Smooth muscle cell (in vitro differentiated cells): ENCODE results near the gene CACNA1G. TPM values are rescaled to one million over a fixed set of nuclear protein-coding genes. Genes with fewer than 3 reads are reported as not detected.

ENCODE experiments used
- DNase-seq: peaks from one replicate; lab custom pipeline; 2025; ENCODE audit not compliant: unreplicated experiment; lab: John Stamatoyannopoulos, UW
- H2AFZ ChIP-seq: fragments of 200-600 bp; sonication (generic); 2 replicates; pipeline ENCODE4 v1.6.0; 2016; ENCODE audit warnings: antibody characterized with exemption, low read depth, mild to moderate bottlenecking
- H3F3A ChIP-seq: fragments of 200-600 bp; sonication (generic); 2 replicates; pipeline ENCODE4 v1.6.0; 2017; ENCODE audit warnings: antibody characterized with exemption, low read depth
- H3K27ac ChIP-seq: fragments of 200-600 bp; sonication (generic); 2 replicates; pipeline ENCODE4 v1.5.1; 2016; ENCODE audit warnings: low read depth, mild to moderate bottlenecking
- H3K27me3 ChIP-seq: fragments of 200-600 bp; sonication (generic); 2 replicates; pipeline ENCODE4 v1.6.1; 2016; ENCODE audit warnings: low read depth, mild to moderate bottlenecking
- H3K36me3 ChIP-seq: fragments of 200-600 bp; sonication (generic); 2 replicates; pipeline ENCODE4 v1.5.1; 2016; ENCODE audit warnings: low read depth
- H3K4me1 ChIP-seq: fragments of 200-600 bp; sonication (generic); 2 replicates; pipeline ENCODE4 v1.5.1; 2016; ENCODE audit warnings: low read depth
- H3K4me2 ChIP-seq: fragments of 200-600 bp; sonication (generic); 2 replicates; pipeline ENCODE4 v1.6.0; 2016; ENCODE audit warnings: mild to moderate bottlenecking
- H3K4me3 ChIP-seq: fragments of 200-600 bp; sonication (generic); 2 replicates; pipeline ENCODE4 v1.5.1; 2016; ENCODE audit warnings: mild to moderate bottlenecking
- H3K79me2 ChIP-seq: fragments of 200-600 bp; sonication (generic); 2 replicates; pipeline ENCODE4 v1.6.0; 2016; ENCODE audit warnings: low read depth, mild to moderate bottlenecking
- H3K9ac ChIP-seq: fragments of 200-600 bp; sonication (generic); 2 replicates; pipeline ENCODE4 v1.6.0; 2016; ENCODE audit warnings: low read depth
- H3K9me3 ChIP-seq: fragments of 200-600 bp; sonication (generic); replicated peaks from 2 replicates; pipeline ENCODE4 v1.5.1; 2016; ENCODE audit warnings: low read depth
- H4K20me1 ChIP-seq: fragments of 200-600 bp; sonication (generic); 2 replicates; pipeline ENCODE4 v1.6.0; 2016; ENCODE audit warnings: low read depth
- CTCF ChIP-seq: fragments of 200-600 bp; sonication (generic); IDR thresholded peaks from 2 replicates; pipeline ENCODE4 v1.5.1; 2017; ENCODE audit warnings: borderline replicate concordance, mild to moderate bottlenecking, antibody characterized with exemption; ENCODE audit not compliant: insufficient read depth, poor library complexity, severe bottlenecking
- WGBS: methylation state at CpG from one replicate; pipeline ENCODE4 v1.1.7; 2016; ENCODE audit warnings: low lambda C conversion rate; 5-methylcytosine and 5-hydroxymethylcytosine counted together
- polyA plus RNA-seq: library from polyadenylated mRNA; unstranded; fragments of >200 nt; fragmentation: Nextera tagmentation; extraction: Ambion mirVana; gene quantifications from 2 replicates; pipeline ENCODE4 v1.2.1, GENCODE V29; 2016
- total RNA-seq: library from RNA; depleted of rRNA; stranded (reverse); fragments of >200 nt; gene quantifications from 2 replicates; pipeline ENCODE4 v1.2.3, GENCODE V29; 2014

Gene CACNA1G
- total and polyA plus RNA-seq, 2 experiments from 2014 or later = 1.6 to 1.7 TPM

GRCh38 chr17:50534222-50534978, 26.1 kb upstream of the CACNA1G start:
- Histone ChIP-seq H2AFZ (peak overlapping the region; percentile 16), H3K4me3 (peak overlapping the region; percentile 46), H3K4me2 (peak overlapping the region; percentile 83), H3K9me3 (no peaks in the 10 kb centered on the region), H3K27me3 (peaks cover 35% of the 10 kb centered on the region), H3K9ac (no peak overlapping the region), H3K4me1 (peaks cover 25% of the 10 kb centered on the region), H4K20me1 (no peaks in the 10 kb centered on the region), H3K36me3 (no peaks in the 10 kb centered on the region), H3F3A (no peaks in the 10 kb centered on the region), H3K79me2 (no peaks in the 10 kb centered on the region), H3K27ac (peak overlapping the region; percentile 28)
- 40% methylated on average over 22 of the region's 24 CpGs for WGBS
- TF ChIP-seq CTCF = peak; percentile 31
- no peak for DNase-seq

GRCh38 chr17:50534979-50535326, 25.6 kb upstream of the CACNA1G start:
- Histone ChIP-seq H3K4me1 (peaks cover 25% of the 10 kb centered on the region), H3K79me2 (no peaks in the 10 kb centered on the region), H4K20me1 (no peaks in the 10 kb centered on the region), H3K36me3 (no peaks in the 10 kb centered on the region), H3K27me3 (peaks cover 33% of the 10 kb centered on the region), H3K9me3 (no peaks in the 10 kb centered on the region), H3K27ac (no peak overlapping the region), H3K4me2 (peak overlapping the region; percentile 83), H3K9ac (no peak overlapping the region), H3K4me3 (peak overlapping the region; percentile 46), H3F3A (no peaks in the 10 kb centered on the region), H2AFZ (no peak overlapping the region)
- WGBS = 91% methylated on average over 2 of the region's 2 CpGs
- TF ChIP-seq CTCF = no peak
- no peak for DNase-seq

GRCh38 chr17:50535407-50535806, 25.1 kb upstream of the CACNA1G start:
- H3K27ac ChIP-seq = no peak overlapping the region
- H2AFZ ChIP-seq = no peak overlapping the region
- H3K4me1 ChIP-seq = peaks cover 25% of the 10 kb centered on the region
- H3K79me2 ChIP-seq = no peaks in the 10 kb centered on the region
- WGBS = 93% methylated on average over 7 of the region's 7 CpGs
- no peak overlapping the region for H3K9ac ChIP-seq
- no peaks in the 10 kb centered on the region for H3K9me3 ChIP-seq
- H3F3A ChIP-seq = no peaks in the 10 kb centered on the region
- H3K4me2 ChIP-seq = peak overlapping the region; percentile 83
- peaks cover 33% of the 10 kb centered on the region for H3K27me3 ChIP-seq
- no peak for TF ChIP-seq CTCF
- H3K36me3 ChIP-seq = no peaks in the 10 kb centered on the region
- no peaks in the 10 kb centered on the region for H4K20me1 ChIP-seq
- no peak for DNase-seq
- H3K4me3 ChIP-seq = no peak overlapping the region
